Stimulated activated naive CD4-positive, alpha-beta T cell (primary cell): Measurements from ENCODE around the gene SMIM45.

ENCODE experiments used
- DNase-seq, 6 experiments: peaks; one replicate each; lab custom pipeline; 2025; lab: John Stamatoyannopoulos, UW

SMIM45 gene

GRCh38 chr22:41969110-41969646, 17.2 kb downstream of the SMIM45 start, which contains the start of gene SEPTIN3:
TSS of gene SEPTIN3 (plus strand) at chr22:41969443. CDS start at chr22:41971493, 2,050 bp downstream.
- DNase-seq: no peak

- no peak for DNase-seq
Observed at GRCh38 chr22:41970601-41971000, 18.7 kb downstream of the SMIM45 start.

- DNase-seq: no peak
Observed at GRCh38 chr22:41971431-41971830, 19.5 kb downstream of the SMIM45 start.

GRCh38 chr22:41974691-41975290, 22.8 kb downstream of the SMIM45 start:
- no peak for DNase-seq

- DNase-seq: no peak
Observed at GRCh38 chr22:41975299-41976069, 23.5 kb downstream of the SMIM45 start.

GRCh38 chr22:41976070-41976901, 24.3 kb downstream of the SMIM45 start:
- DNase-seq: peak in 4 of 6 experiments; percentile 11 to 32 (median 19)

- DNase-seq: peak in 2 of 6 experiments; percentile 4 to 14
Observed at GRCh38 chr22:41976961-41977566, 25.1 kb downstream of the SMIM45 start.

GRCh38 chr22:41978732-41979131, 26.8 kb downstream of the SMIM45 start:
- DNase-seq: no peak

- no peak for DNase-seq
Observed at GRCh38 chr22:41979423-41980250, 27.7 kb downstream of the SMIM45 start.

GRCh38 chr22:41982865-41983264, 30.9 kb downstream of the SMIM45 start:
- no peak for DNase-seq

- DNase-seq: no peak
Observed at GRCh38 chr22:41983513-41984405, 31.8 kb downstream of the SMIM45 start.

GRCh38 chr22:41987276-41987675, 35.3 kb downstream of the SMIM45 start:
- DNase-seq: no peak

- no peak for DNase-seq
Observed at GRCh38 chr22:41989246-41989645, 37.3 kb downstream of the SMIM45 start.

GRCh38 chr22:41991111-41991510, 39.2 kb downstream of the SMIM45 start:
- no peak for DNase-seq

GRCh38 chr22:41992496-41992895, 40.5 kb downstream of the SMIM45 start:
- no peak for DNase-seq

GRCh38 chr22:41995211-41995610, 43.3 kb downstream of the SMIM45 start:
- no peak for DNase-seq

- no peak for DNase-seq
Observed at GRCh38 chr22:41996826-41997225, 44.9 kb downstream of the SMIM45 start.

- DNase-seq: peak; percentile 73 to 91 (median 86)
Observed at GRCh38 chr22:41998361-41999261, 46.7 kb downstream of the SMIM45 start, which contains the start of gene WBP2NL. TSS of gene WBP2NL (plus strand) at chr22:41998788. CDS start at chr22:41998819, 31 bp downstream.

GRCh38 chr22:42000466-42000865, 48.5 kb downstream of the SMIM45 start:
- no peak for DNase-seq
